Activated T-helper 1 cell treated with anti-CD3 and anti-CD28 coated beads, Interleukin-12 subunit alpha, Interleukin-12 subunit beta, Interleukin-2, Interleukin-4 antibody, amounts not matched to agents 30 ng/mL and 10 ng/mL and 1 ng/mL, durations not matched to agents 14 hours and 24 hours and 36 hours (primary cell): ENCODE data around the gene RHOA. TPM values are rescaled to one million over a fixed set of nuclear protein-coding genes. Genes with fewer than 3 reads are reported as not detected.

Experiments used
- DNase-seq: peaks from one replicate; pipeline ENCODE4 v3.0.0; 2021; ENCODE audit warnings: low spot score
- H3K27ac Mint-ChIP-seq: one replicate; pipeline ENCODE4 v1.8.0; 2021; ENCODE audit warnings: mild to moderate bottlenecking, mixed read lengths
- H3K27me3 Mint-ChIP-seq: one replicate; pipeline ENCODE4 v1.8.0; 2022; ENCODE audit warnings: mild to moderate bottlenecking, moderate library complexity, mixed read lengths; ENCODE audit not compliant: insufficient read depth
- H3K36me3 Mint-ChIP-seq: one replicate; pipeline ENCODE4 v1.8.0; 2021; ENCODE audit warnings: low read depth, mixed read lengths
- H3K4me1 Mint-ChIP-seq: one replicate; pipeline ENCODE4 v1.8.0; 2021; ENCODE audit warnings: low read depth, mixed read lengths
- H3K4me3 Mint-ChIP-seq: one replicate; pipeline ENCODE4 v1.8.0; 2021; ENCODE audit warnings: mild to moderate bottlenecking, moderate library complexity, mixed read lengths
- H3K9me3 Mint-ChIP-seq: one replicate; pipeline ENCODE4 v1.8.0; 2021; ENCODE audit warnings: mixed read lengths
- intact Hi-C: fragments of 100-400 bp; cut with micrococcal nuclease; formaldehyde crosslinking; loops from one replicate; pipeline ENCODE4 v1.15.1; 2024
- total RNA-seq: library from RNA; stranded (reverse); gene quantifications from 2 replicates; pipeline ENCODE4 v1.2.3, GENCODE V29; 2022

The RHOA gene
- total RNA-seq, 1 donor from 2014 or later: 376 TPM

DNA sequence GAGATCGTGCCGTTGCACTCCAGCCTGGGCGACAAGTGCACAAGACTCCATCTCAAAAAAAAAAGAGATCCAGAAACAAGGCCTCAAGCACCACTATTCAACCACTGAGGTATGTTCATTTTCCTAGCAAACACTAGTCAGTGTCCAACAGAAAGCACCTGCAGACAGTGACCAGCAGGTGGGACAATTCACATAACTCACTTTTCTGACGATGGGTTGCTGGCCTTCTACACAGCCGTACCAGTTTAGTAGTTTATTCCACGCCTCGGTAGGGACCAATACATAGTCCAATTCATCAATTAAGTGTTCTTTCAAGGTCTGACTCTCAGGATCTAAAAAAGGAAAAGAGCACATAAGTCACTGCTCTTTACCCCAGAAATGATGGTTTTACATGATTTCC is 84.3 kb downstream of the RHOA start:
- no peak for DNase-seq
- Mint-ChIP-seq H3K36me3 (peaks cover 32% of the 10 kb centered on the region), H3K27ac (no peak overlapping the region), H3K9me3 (no peaks in the 10 kb centered on the region), H3K27me3 (no peaks in the 10 kb centered on the region), H3K4me3 (no peak overlapping the region), H3K4me1 (no peaks in the 10 kb centered on the region)
- intact Hi-C loops: loop anchor here (1.0 kb wide), 1 partner anchor 122 kb away; no protein-coding TSS in a partner anchor

DNA sequence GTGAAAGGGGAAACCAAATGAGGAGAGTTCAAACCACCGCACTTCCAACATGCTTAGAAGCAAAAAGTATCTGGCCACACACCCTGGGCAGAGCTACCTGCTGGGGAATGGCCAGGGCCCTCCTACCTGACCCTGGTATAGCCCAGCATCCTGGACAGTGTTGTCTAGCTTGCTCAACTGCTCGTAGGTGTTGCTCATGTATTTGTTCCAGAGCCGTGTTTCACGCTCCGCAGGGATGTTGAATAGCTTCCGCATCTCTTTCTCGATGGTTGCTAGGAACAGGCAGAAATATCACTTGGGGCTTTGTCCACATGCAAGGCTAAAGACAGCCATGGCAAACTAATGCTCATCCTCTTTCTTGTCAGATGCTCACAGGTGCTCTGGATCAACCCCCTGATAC is 87.0 kb downstream of the RHOA start:
- Mint-ChIP-seq H3K27ac (no peak overlapping the region), H3K9me3 (no peaks in the 10 kb centered on the region), H3K27me3 (no peaks in the 10 kb centered on the region), H3K36me3 (peaks cover 38% of the 10 kb centered on the region), H3K4me1 (no peaks in the 10 kb centered on the region), H3K4me3 (no peak overlapping the region)
- DNase-seq: no peak
- intact Hi-C loops: no loop called here

DNA sequence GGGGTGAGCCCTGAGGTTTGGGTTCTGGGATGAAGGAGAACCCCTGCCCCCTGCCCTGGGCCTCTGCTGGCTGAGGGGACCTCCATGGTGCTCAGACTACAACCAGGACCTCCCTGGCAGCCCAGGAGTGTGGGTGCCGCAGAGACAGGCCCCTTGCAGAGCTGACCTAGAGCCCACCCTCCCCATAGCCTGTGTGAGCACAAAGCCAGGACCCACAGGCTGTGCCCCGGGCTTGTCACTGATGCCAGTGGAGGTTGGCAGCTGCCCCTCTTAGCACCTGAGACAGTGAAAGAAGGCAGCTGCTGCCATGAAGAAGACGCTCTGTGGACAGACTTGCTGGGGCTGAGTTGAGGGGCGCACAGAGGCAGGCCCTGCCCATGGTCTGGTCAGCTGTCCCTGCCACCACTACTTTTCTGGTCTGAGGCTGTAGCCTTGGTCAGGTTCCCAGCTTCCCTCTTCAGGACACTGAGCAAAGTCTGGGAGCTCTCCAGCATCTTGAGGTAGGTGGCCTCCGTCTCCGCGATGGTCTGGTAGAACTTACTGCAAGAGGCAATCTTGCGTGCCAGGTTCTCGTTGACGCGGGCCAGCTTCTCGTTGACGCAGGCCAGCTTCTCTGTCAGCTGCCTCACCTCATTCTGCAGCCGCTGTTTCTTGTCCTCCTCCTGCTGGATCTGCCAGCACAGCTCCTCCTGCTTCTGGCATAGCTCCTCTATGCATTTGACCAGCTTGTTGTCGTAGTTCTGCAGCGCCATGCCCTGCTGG is 94.9 kb downstream of the RHOA start:
- Mint-ChIP-seq H3K27ac (no peak overlapping the region), H3K9me3 (no peaks in the 10 kb centered on the region), H3K27me3 (no peaks in the 10 kb centered on the region), H3K36me3 (peaks cover 16% of the 10 kb centered on the region), H3K4me3 (no peak overlapping the region), H3K4me1 (peaks cover 6% of the 10 kb centered on the region)
- intact Hi-C loops: no loop called here
- DNase-seq: no peak

GRCh38 chr3:49313896-49314688 is 97.7 kb downstream of the RHOA start:
- peaks cover 24% of the 10 kb centered on the region for H3K36me3 Mint-ChIP-seq
- no peaks in the 10 kb centered on the region for H3K27me3 Mint-ChIP-seq
- H3K27ac Mint-ChIP-seq: no peak overlapping the region
- H3K4me3 Mint-ChIP-seq: no peak overlapping the region
- no peaks in the 10 kb centered on the region for H3K9me3 Mint-ChIP-seq
- no peak for DNase-seq
- intact Hi-C loops: no loop called here
- H3K4me1 Mint-ChIP-seq: peaks cover 6% of the 10 kb centered on the region

DNA sequence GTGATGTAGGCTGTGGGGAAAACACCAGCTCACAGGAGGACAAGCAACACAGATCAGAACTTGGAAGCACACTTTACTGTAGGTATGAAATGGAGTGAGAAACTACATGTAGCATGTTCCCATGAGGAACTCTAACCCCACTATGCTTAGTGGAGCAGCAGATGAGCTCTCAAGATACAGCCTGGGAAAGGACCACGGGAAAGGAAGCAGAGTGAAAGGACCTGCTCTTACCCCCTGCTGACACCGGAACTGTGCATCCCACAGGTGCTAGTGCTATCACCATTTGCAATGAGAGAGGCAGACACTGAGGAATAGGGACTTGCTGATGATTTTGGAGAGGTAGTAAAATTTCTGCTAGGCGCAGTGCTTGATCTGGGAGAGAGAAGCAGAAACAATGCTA is 100.5 kb downstream of the RHOA start:
- Mint-ChIP-seq H3K27me3 (no peaks in the 10 kb centered on the region), H3K4me3 (no peak overlapping the region), H3K4me1 (peaks cover 6% of the 10 kb centered on the region), H3K27ac (no peak overlapping the region), H3K36me3 (peaks cover 26% of the 10 kb centered on the region), H3K9me3 (no peaks in the 10 kb centered on the region)
- intact Hi-C loops: no loop called here
- DNase-seq: no peak

GRCh38 chr3:49310677-49311076 is 101.1 kb downstream of the RHOA start:
- H3K36me3 Mint-ChIP-seq: peaks cover 26% of the 10 kb centered on the region
- no peak overlapping the region for H3K4me3 Mint-ChIP-seq
- H3K9me3 Mint-ChIP-seq: no peaks in the 10 kb centered on the region
- no peak overlapping the region for H3K27ac Mint-ChIP-seq
- peaks cover 6% of the 10 kb centered on the region for H3K4me1 Mint-ChIP-seq
- intact Hi-C loops: no loop called here
- no peak for DNase-seq
- no peaks in the 10 kb centered on the region for H3K27me3 Mint-ChIP-seq

Other genes with a start within 250 kb of the RHOA start
- gene CCDC71, start 245.6 kb downstream of the RHOA start, total RNA-seq: 27.6 and 29.1 TPM in 2 replicates
- gene KLHDC8B, start 240.4 kb downstream of the RHOA start, total RNA-seq: 2.6 and 2.9 TPM in 2 replicates
- gene C3orf62, start 134.7 kb downstream of the RHOA start, total RNA-seq: 9.1 and 10.1 TPM in 2 replicates
- 84.4 and 90.2 TPM in 2 replicates for gene USP4, start 71.9 kb downstream of the RHOA start, total RNA-seq
- 181 and 188 TPM in 2 replicates for gene GPX1, start 53.6 kb downstream of the RHOA start, total RNA-seq
- gene TCTA, start 447 bp upstream of the RHOA start, total RNA-seq: 27.8 and 30.0 TPM in 2 replicates
- gene AMT, start 10.5 kb upstream of the RHOA start, total RNA-seq: 2.2 and 2.7 TPM in 2 replicates
- gene NICN1, start 17.3 kb upstream of the RHOA start, total RNA-seq: 13.5 and 14.1 TPM in 2 replicates
- gene DAG1, start 58.3 kb upstream of the RHOA start, total RNA-seq: 20.5 and 23.7 TPM in 2 replicates
- 0.13 and 0.34 TPM in 2 replicates for gene BSN, start 142.5 kb upstream of the RHOA start, total RNA-seq